HG03045 (cell line): ENCODE measurements around the gene SLC1A2.

Experiments
- ATAC-seq: cut with Tn5 transposase; IDR thresholded peaks from one replicate; pipeline ENCODE4 v1.9.1; 2021; ENCODE audit warnings: mild to moderate bottlenecking, moderate library complexity; ENCODE audit not compliant: unreplicated experiment

The SLC1A2 gene

DNA sequence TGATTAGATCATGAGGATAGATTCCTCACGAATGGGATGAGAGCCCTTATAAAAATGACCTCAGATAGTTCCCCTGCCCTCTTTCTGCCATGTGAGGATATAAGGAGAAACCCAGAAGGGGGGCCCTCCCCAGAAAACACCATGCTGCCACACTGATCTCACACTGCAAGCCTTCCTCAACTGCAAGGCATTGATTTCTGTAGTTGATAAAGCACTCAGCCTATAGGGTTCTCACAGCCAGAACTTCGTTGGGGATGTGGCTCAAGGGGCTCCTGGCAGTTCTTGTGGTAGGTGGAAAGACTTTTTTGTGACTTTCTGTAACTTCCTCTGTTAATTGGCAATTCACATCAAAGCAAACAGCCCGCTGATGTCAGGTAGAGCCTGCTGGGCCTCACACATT lies 171.5 kb downstream of the SLC1A2 start:
- no peak for ATAC-seq

DNA sequence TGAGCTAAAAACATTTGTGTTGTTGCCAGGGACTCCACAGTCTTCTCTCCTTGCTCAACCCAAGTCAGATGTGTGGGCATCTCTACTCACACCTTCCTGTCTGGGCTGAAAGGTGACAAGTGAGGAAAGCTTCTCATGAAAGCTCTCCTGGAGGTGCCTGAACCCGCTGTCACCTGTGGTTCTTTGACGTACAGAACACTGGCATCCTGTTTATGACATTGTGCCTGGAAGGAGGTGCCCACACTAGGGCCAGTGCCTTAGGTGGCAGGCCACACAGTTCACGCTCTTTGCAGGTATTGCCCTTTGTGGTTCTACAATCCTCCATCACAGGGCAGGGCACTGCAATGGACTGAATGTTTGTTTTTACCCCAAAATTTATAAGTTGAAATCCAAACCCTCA lies 171.9 kb downstream of the SLC1A2 start:
- ATAC-seq = no peak

DNA sequence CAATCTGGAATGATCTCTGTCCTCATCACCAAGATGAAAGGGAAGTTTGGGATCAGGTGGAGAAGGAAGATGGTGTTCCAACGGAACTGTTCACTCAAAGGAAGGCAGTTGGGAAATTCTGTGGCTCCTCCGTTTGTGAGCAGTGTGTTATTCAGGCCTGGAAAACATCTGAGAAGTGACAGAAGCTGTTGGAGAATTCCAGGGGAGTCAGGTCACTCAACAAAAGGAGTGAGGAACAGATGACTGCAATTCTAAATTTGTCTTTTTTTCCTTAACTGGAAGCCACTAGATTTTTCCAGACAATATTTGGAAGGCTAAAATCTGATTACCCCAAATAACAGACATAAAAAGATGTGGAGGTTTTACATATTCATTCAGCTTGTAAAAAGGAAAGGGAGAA lies 172.6 kb downstream of the SLC1A2 start:
- no peak for ATAC-seq

DNA sequence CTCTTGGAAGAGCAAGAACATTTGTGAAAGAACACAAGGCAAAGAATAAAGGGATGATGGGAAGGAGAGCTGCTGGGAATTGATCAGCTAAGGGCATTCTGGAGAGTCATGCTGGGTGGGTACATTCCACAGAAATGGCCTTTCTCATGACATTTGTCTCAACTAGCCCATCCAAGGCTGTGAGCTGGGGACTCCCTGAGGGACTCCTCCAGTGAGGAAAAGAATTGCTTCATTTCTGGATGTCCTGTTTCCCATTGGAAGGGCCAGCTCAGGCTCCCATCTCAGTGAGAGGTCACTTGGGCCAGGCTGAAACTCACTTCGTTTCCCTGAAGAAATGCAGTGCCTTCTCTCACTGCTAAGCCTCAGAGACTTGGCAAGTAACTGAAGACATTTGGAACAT lies 173.6 kb downstream of the SLC1A2 start:
- no peak for ATAC-seq

DNA sequence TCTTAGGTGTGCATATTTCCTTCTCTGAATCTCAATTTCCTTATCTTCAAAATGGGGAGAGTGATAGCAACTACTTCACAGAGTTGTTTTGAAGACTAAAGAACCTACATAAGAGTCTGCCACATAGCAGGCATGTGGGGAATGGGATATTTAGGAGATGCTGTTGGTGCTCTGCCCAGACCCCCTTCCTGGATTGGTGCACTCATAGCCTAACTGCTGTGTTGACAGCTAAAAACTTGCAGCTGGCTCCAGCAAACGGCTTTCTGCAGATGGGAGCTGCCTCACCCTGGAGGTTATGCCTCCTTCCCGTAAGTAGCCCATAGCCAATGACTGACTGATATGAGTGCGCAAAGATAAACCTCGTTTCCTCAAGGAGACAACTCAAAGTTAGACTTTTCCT lies 174.3 kb downstream of the SLC1A2 start:
- ATAC-seq = no peak

DNA sequence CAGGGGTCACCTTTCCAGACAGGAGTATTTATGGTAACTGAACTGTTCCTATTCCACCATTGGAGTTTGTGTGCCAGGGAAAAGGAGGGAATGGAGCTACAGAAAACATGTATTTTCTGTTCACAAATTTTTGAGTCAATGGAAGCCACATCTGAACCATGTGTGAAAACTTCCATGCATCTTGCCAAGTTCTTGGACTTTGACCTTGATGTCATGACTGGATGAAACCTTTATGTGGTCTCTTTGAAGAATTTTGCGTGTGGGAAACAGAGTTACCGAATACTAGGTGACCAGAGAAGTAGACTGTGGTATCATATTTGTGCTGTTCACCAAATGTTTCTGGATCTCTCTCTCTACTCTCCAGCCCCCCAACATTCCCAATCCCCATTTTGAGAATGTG lies 175.6 kb downstream of the SLC1A2 start:
- no peak for ATAC-seq

DNA sequence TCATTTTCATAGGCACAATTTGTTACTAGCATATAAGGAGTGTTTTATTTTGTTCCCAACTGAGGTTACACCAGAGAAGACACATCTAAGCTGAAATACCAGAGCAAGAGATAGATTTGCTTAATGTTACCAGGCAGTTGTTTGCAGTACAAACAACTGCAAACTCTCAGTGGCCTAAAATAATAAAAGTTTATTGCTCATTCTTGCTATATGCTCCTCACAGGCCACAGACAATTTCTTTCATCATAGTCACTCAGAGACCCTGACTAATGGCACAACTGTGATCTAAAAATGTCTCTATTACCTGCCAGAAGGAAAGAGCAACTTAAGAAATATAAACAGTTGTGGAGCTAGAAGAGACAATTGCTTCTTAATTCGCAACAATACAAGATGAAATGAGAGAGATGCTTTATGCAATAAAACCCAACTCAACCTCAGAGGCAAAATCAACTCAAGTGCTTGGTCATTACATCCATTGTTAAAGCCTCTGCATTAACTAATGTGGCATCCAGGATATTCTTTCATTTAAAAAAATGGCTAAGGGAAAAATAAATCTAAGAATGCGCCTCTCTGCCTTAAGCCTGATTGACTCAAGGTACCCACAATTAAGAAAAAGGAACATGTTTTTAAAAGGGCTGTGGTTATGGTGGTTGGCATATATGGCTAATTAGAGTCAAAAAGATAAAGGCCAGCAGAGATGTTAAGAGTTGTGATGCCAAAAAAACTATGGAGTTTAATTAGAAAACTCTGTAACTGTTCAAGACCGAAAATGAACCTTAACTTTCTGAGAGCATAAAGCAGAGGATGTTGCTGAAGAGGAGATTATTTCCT lies 176.7 kb downstream of the SLC1A2 start:
- no peak for ATAC-seq

DNA sequence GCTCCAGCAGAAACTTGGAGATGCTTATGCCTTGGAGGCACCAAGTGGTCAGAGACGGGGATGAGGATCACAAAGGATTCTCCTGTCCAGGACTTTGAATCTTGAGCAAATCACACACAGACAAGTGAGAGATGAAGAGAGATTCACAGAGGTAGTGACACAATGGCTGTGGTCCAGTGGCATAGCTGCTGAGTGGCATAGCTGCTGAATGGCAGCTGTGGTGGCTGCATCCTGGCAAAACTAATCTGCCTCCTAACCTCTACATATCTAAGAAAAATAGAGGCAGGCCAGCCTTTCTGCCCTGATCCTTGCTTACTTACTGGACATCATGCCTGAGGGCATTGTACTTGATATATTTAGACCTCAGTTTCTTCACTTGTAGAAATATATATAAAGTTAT lies 177.8 kb downstream of the SLC1A2 start:
- ATAC-seq = no peak

DNA sequence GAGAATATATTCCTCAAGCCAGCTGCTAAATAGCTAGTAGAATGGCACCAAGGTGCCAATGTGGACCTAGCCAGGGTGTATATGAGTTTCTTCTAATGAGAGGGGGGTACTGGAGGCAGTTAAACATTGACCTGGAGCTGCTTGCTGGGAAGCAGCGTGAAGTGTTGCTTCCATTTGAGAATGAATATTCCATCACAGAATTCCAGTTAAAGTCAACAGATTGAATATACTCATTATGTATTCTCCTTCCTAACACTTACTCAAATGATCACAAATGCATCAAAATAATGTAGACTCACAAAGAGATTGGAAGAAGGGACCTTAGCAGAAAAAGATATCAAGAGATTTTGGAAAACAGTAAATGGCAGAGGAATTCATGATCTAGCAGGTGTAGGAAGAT lies 178.3 kb downstream of the SLC1A2 start:
- ATAC-seq = no peak

DNA sequence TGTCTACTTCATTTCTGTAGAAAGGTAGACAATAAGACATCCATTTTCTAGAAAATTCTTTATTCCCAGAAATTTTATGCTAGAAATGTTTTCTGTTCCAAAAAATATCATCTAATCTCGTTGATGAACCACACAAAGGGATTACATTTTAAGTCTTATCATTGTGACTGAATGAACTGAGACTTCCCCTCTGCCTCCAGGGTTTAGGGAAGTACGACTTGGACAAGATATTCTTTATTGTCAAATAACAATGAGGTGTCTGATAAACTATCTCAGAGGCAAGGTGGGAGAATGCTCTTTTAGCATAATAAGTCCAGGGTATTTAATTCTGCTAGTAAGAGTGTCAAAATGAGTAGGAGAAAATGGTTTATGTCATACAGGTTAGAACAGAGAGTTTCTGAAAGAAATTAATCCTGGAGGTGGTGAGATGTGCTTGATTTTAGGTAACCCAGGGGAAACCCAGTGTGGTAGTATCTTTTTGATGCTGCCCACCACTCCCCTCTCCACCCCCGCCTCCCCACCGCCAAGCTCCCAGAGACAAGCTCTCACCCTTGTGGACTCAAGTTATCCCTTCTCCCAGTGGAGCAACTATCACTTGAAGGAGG lies 179.8 kb downstream of the SLC1A2 start:
- ATAC-seq = no peak

DNA sequence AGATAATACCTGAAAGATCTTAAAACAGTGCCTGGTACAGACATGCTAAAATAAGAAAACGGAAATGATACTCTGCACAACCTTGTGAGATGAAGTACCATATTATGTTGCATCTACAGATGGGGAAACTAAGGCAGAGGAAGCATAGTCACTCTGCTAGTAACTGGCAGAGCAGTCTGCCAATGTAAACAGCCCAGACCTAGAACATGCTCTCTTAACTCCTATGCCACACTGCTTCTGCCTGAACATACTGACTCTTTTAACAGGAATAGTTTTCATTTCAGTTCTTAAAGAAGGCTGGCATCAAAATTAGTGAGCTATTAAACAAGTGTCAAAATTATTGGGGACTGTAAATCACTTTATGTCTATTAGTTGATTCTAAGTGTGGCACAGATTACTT lies 180.5 kb downstream of the SLC1A2 start:
- ATAC-seq = no peak

DNA sequence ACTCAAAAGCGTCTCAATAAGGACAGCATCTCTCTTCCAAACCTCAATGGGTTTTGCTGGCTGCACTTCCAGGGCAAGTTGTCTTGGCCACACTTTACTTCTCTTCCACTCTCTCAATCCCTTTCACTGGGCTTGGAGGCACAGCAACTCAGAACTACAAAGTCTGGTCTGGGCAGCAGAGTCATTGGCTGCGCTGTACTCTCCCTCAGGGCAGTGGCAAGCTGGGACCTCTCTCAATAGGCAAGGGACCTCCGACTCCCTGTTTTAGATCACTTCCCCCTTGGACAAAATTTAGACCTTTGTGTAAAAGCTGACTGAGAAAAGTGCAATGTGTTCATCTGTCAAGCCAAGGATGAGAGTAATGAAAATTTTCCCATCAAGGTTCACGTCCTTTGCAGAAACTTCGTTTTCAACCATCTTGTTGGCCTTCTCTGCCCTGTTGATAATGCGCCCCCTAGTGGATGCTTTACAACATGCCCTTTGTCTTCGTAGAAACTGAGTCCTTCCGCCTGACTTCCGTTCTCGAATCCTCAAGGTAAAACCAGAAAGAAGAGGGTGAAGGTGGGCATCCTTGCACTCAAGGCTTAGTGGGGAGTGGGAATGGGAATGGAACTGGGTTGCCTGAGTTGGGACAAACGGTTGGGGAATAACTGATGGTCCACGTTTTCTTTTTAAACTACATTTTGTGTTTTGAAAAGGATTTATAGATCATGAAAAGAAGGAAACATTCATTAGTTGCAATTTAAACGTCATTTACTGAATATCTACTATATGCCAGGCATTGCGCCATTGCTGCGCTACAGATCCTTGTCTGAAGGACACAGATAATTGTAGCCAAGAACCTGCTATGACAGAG lies 181.3 kb downstream of the SLC1A2 start:
- ATAC-seq = no peak

DNA sequence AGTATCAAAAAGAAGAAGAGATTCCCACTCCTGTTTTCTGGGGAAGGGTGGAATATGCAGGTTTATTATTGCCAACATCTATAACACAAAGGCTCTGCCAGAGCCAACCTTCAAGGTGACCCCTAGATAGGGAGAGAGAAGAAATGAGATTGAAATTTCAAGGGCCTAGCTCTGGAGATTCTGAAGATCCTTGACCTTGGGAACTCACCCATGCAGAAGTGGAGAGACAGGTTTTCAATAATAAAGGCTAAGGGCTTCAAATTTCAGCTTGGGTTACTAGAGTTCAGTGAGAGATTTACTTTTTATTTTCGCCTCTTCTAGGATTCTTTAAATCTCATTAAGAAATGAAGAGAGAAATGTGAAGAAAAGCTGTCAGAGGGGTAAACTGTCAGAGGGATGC lies 182.0 kb downstream of the SLC1A2 start:
- ATAC-seq = no peak

DNA sequence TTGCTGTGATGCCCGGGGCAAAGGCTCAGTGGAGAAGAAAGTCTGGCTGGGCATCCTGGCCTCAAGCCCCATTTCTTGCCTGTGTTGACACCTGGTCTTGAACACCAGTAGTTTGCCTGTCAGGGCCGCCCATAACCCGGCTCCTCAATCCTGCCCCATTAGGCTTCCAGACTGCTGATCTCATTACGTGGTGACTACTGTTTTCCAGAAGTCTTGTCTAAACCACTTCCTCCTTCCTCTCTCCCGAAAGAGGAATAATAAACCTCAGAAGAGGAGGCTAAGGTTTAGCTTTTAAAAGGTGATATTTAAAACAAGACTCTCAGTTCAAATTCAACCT lies 182.7 kb downstream of the SLC1A2 start:
- ATAC-seq = no peak

DNA sequence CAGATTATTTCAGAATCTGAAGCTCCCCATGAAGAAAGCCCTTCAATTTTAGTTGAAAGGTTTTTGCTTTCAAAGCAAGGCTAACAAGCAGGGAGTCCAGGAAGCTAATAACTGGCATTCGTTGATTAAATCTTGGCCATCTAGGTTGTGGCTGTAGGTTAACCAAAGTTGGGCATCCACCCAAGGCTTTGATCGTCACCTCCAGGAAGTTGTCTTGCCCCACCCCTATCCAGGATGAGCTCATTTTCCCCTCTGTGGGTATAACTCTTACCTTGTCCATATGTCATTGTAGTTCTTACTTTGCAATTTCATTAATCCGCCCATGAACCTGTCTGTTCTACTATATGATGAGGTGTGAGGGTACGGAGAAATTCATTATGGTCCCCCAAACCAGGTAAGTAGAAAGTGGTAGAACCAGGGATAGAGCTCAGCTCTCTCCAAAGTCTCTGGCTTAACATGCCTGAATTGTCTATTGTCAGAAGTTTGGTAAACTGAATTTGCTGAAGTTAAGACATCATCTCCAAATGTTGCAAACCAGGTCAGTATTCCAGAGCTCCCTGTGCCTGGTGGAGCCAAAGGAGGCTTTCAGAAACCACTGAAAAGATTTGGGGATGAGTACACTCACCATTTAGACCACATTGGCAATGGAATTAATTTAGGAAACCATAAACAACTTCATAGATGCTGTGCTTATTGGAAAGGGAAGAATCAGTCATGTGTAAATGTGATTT lies 183.3 kb downstream of the SLC1A2 start:
- no peak for ATAC-seq

DNA sequence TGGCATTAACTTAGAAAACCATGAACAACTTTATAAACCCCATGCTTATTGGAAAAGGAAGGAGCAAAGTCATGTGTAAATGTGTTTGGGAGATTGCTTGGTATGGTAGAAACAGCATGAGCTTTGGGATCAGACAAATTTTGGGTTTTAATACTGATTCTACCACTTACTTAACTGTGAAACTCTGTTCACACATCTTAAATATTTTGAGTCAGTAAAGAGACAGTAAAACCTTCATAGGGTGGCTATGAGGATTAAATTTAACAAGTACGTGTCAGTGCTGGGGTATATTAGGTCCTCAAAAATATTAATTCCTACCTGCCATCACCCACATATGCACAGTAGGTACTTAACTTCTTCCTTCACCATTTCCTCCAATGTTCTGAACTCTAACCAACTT lies 183.9 kb downstream of the SLC1A2 start:
- ATAC-seq = no peak

DNA sequence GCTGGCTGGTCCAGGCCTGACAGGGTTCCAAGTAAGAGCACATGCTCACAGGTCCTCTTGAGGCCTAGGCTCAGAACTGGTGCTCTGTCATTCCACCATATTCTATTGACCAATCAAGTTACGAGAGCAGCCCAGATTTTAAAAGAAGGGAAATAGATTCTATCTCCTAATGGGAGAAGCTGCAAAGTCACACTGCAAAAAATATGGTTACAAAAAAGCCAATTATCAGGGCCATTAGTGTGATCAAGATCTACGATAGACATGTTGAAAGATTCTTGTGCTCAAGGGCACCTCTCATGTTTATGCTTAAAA lies 184.2 kb downstream of the SLC1A2 start:
- ATAC-seq = no peak

DNA sequence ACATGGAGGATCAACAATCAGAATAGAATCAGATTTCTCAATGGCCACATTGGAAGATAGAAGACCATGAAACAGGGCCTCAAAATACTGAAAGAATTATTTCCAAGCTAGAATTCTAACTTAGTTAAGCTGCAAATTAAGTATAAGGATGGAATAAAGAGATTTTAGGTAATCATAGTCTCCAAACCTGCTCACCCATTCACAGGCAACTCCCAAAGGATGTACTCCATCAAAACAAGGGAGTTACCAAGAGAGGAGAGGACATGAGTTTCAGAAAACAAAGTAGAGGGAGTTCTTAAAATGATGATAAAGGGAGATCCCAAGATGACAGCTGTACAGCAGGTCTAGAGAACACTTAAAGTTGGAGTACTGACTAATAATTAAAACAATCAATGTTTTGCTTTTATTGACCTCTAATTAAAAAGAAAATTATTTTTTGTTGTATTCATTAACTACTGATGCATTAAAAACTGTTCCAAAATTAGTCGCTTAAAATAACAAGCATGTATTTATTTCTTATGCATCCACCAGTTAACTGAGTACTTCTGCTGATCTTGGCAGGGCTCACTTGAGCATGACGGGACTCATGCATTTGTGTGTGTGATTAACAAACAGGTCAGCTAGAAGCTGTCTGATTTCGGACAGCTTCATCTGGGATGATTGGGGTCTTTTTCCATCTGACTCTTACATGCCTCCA lies 184.8 kb downstream of the SLC1A2 start:
- ATAC-seq = no peak

DNA sequence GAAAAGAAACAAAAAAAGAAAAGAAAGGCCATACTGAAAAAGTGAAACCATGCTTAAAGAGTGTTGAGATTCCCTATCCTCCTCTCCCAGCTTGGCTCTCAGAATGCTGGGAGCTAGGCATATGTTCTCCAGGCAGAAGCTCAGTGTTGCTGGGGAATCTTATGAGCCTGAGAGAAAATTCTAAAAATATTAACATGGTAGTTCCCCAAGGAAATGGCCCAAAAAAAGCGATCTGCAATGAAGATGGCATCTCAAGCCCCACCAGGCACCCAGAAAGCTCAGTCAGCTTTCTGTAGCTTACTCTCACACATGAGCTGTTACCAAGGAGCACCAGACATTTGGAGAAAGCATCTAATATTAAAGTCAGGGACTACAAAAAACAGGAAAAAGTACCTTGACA lies 185.8 kb downstream of the SLC1A2 start:
- ATAC-seq = no peak

DNA sequence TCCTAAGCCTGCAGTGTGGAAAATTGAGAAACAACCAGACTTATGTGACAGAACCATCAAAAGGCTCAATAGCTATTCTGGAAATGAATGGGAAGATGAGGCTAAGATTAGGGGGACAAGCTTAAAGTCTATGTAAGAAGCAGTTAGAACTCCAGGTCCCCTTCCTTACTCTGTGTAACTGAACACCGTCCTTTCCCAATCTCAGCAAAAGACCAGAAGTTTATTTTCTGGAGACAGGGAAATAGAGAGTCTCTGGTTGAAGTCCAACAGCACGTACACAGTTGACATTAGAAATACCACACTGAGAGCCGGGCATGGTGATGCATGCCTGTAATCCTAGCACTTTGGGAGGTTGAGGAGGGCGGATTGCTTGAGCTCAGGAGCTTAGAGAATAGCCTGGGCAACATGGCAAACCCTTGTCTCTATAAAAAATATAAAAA lies 186.4 kb downstream of the SLC1A2 start:
- no peak for ATAC-seq
